ENCODE measurements around the gene DDX51.
"Not testable (repeated sequence)": the region's sequence is repeated elsewhere in the genome, so short reads cannot be mapped to it uniquely, and the experiment has no call there.

DDX51 gene

GRCh38 chr12:132139912-132140311 lies 4.2 kb downstream of the DDX51 start:
- no peak for DNase-seq (ENCODE audit: low read depth)

- DNase-seq (ENCODE audit: low read depth): no peak
Observed at GRCh38 chr12:132138941-132139871, 4.9 kb downstream of the DDX51 start.

GRCh38 chr12:132137483-132138125 lies 6.5 kb downstream of the DDX51 start:
- DNase-seq (ENCODE audit: low read depth): no peak

- not testable (repeated sequence) for DNase-seq (ENCODE audit: low read depth)
Observed at GRCh38 chr12:132136226-132136625, 7.9 kb downstream of the DDX51 start.

- DNase-seq (ENCODE audit: low read depth): not testable (repeated sequence)
Observed at GRCh38 chr12:132134653-132135183, 9.4 kb downstream of the DDX51 start.

- DNase-seq (ENCODE audit: low read depth): no peak
Observed at GRCh38 chr12:132133952-132134652, 10.0 kb downstream of the DDX51 start.

- no peak for DNase-seq (ENCODE audit: low read depth)
Observed at GRCh38 chr12:132132609-132133430, 11.3 kb downstream of the DDX51 start.

- no peak for DNase-seq (ENCODE audit: low read depth)
Observed at GRCh38 chr12:132131952-132132351, 12.2 kb downstream of the DDX51 start.

GRCh38 chr12:132131229-132131628 lies 12.9 kb downstream of the DDX51 start:
- DNase-seq (ENCODE audit: low read depth): no peak

GRCh38 chr12:132130690-132131089 lies 13.4 kb downstream of the DDX51 start:
- DNase-seq (ENCODE audit: low read depth): no peak

- DNase-seq (ENCODE audit: low read depth): no peak
Observed at GRCh38 chr12:132129007-132129406, 15.1 kb downstream of the DDX51 start.

GRCh38 chr12:132127041-132127440 lies 17.1 kb downstream of the DDX51 start:
- no peak for DNase-seq (ENCODE audit: low read depth)

- DNase-seq (ENCODE audit: low read depth): no peak
Observed at GRCh38 chr12:132125736-132126135, 18.4 kb downstream of the DDX51 start.

- no peak for DNase-seq (ENCODE audit: low read depth)
Observed at GRCh38 chr12:132124766-132125425, 19.2 kb downstream of the DDX51 start.

- no peak for DNase-seq (ENCODE audit: low read depth)
Observed at GRCh38 chr12:132123970-132124765, 20.0 kb downstream of the DDX51 start.

GRCh38 chr12:132121283-132121682 lies 22.8 kb downstream of the DDX51 start:
- no peak for DNase-seq (ENCODE audit: low read depth)

GRCh38 chr12:132118876-132119275 lies 25.2 kb downstream of the DDX51 start:
- DNase-seq (ENCODE audit: low read depth): no peak

- no peak for DNase-seq (ENCODE audit: low read depth)
Observed at GRCh38 chr12:132117558-132117875, 26.6 kb downstream of the DDX51 start.

- no peak for DNase-seq (ENCODE audit: low read depth)
Observed at GRCh38 chr12:132116709-132117557, 27.2 kb downstream of the DDX51 start.
